HG02870 (cell line): ENCODE results near the gene WDR5.
"Not testable (repeated sequence)": the region's sequence is repeated elsewhere in the genome, so short reads cannot be mapped to it uniquely, and the experiment has no call there.

Source experiments
- ATAC-seq: cut with Tn5 transposase; IDR thresholded peaks from one replicate; pipeline ENCODE4 v1.9.1; 2021; ENCODE audit warnings: mild to moderate bottlenecking, moderate library complexity; ENCODE audit not compliant: unreplicated experiment

WDR5 gene

GRCh38 chr9:134135343-134136117 is at the start of gene WDR5:
WDR5 (plus strand) TSS chr9:134136082; CDS start chr9:134139878, 3,796 bp downstream.
- no peak for ATAC-seq

- ATAC-seq, result no peak
Measured at GRCh38 chr9:134088063-134088725, 47.7 kb upstream of the WDR5 start.

- no peak for ATAC-seq
Measured at GRCh38 chr9:134089972-134090371, 45.9 kb upstream of the WDR5 start.

- ATAC-seq, result no peak
Measured at GRCh38 chr9:134099123-134099761, 36.6 kb upstream of the WDR5 start.

GRCh38 chr9:134100040-134100439 is 35.8 kb upstream of the WDR5 start:
- ATAC-seq, result no peak

- not testable (repeated sequence) for ATAC-seq
Measured at GRCh38 chr9:134101133-134101532, 34.7 kb upstream of the WDR5 start.

GRCh38 chr9:134101623-134102149 is 34.2 kb upstream of the WDR5 start:
- ATAC-seq, result no peak

GRCh38 chr9:134103391-134103998 is 32.4 kb upstream of the WDR5 start:
- no peak for ATAC-seq

GRCh38 chr9:134111064-134111463 is 24.8 kb upstream of the WDR5 start:
- ATAC-seq, result no peak

GRCh38 chr9:134112561-134112960 is 23.3 kb upstream of the WDR5 start:
- ATAC-seq, result no peak

GRCh38 chr9:134118972-134119371 is 16.9 kb upstream of the WDR5 start:
- not testable (repeated sequence) for ATAC-seq

GRCh38 chr9:134123764-134124128 is 12.1 kb upstream of the WDR5 start:
- no peak for ATAC-seq

- no peak for ATAC-seq
Measured at GRCh38 chr9:134125413-134126095, 10.3 kb upstream of the WDR5 start.

GRCh38 chr9:134126373-134126772 is 9.5 kb upstream of the WDR5 start:
- no peak for ATAC-seq

GRCh38 chr9:134127065-134127580 is 8.8 kb upstream of the WDR5 start:
- no peak for ATAC-seq

- no peak for ATAC-seq
Measured at GRCh38 chr9:134127616-134128015, 8.3 kb upstream of the WDR5 start.

- ATAC-seq, result no peak
Measured at GRCh38 chr9:134128727-134129679, 6.9 kb upstream of the WDR5 start.

- no peak for ATAC-seq
Measured at GRCh38 chr9:134130503-134131375, 5.1 kb upstream of the WDR5 start.
